Measurements from ENCODE around the gene ECE1.

GRCh38 chr1:21294266-21294989, 4.2 kb upstream of the ECE1 start:
- no peak for TF ChIP-seq CTCF (IDR thresholded peaks at IDR 0.05; ENCODE audit: extremely low read depth in 1 of 2, insufficient read depth in 1 of 2, low read depth in 1 of 2, low read length in 2 of 2)
- no peak for TF ChIP-seq POLR2A (IDR thresholded peaks at IDR 0.05; ENCODE audit: low read depth, low read length)
- TF ChIP-seq MAX (IDR thresholded peaks at IDR 0.05; ENCODE audit: insufficient read depth, insufficient read length) = no peak
- no peak for TF ChIP-seq EZH2 (IDR thresholded peaks at IDR 0.05; ENCODE audit: borderline replicate concordance, low read depth, low read length, severe bottlenecking)
